A673 (cell line): ENCODE measurements around the gene TNFAIP2.

Experiments
- EZH2 ChIP-seq: fragments of 200-600 bp; sonication (generic); IDR thresholded peaks from 2 replicates; pipeline ENCODE4 v1.6.1; 2017; ENCODE audit warnings: borderline replicate concordance, low read depth, mild to moderate bottlenecking, mixed read lengths, antibody characterized with exemption, low read length; ENCODE audit not compliant: poor library complexity, severe bottlenecking
- TF ChIP-seq, protein P1 (sequence below): fragments of 300-800, 200-600 bp; sonication (generic); conservative IDR thresholded peaks from 2 replicates; pipeline ENCODE4 v1.5.1; 2017; ENCODE audit warnings: low read depth, mild to moderate bottlenecking, antibody characterized with exemption, low read length, moderate library complexity, mixed read lengths

DNA sequence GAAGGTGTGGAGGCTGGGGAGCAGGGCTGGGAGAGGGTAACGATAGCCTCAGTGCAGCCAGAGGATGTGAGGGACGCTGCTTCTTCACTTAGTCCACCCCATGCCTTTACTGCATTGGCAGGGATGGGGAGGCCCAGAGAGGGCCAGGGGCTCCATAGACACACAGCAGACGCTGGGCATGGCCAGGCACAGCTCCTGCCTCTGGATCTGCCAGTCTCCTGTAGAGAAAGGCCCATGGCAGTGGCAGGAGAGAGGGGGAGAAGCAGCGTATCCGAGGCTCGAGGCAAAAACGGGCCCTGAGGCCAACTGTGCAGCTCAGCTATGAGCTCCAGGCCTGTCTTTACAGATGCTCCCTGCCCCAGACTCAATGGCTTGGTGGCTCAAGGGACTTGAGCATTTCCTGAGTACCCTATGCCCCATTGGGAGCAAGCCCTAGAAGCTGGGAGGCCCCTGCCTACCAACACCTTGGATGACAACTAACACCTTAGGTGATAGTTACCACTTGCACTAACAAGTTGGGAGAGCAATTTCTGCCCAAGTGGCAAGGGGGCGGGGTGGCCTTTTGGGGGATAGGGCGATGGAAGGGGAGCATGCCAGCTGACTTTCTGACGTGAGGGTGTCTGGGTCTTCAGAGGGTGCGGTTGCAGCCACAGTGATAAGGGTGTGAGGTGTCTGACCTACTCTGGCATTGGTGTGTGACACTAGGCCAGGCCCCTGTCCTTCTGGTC lies 44.2 kb upstream of the TNFAIP2 start:
- TF ChIP-seq, protein P1, sequence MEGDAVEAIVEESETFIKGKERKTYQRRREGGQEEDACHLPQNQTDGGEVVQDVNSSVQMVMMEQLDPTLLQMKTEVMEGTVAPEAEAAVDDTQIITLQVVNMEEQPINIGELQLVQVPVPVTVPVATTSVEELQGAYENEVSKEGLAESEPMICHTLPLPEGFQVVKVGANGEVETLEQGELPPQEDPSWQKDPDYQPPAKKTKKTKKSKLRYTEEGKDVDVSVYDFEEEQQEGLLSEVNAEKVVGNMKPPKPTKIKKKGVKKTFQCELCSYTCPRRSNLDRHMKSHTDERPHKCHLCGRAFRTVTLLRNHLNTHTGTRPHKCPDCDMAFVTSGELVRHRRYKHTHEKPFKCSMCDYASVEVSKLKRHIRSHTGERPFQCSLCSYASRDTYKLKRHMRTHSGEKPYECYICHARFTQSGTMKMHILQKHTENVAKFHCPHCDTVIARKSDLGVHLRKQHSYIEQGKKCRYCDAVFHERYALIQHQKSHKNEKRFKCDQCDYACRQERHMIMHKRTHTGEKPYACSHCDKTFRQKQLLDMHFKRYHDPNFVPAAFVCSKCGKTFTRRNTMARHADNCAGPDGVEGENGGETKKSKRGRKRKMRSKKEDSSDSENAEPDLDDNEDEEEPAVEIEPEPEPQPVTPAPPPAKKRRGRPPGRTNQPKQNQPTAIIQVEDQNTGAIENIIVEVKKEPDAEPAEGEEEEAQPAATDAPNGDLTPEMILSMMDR = no peak
- TF ChIP-seq EZH2 = no peak
